ENCODE data around the gene FAM168A.
A peak's percentile ranks its signal among the peaks of the same experiment; 100 is the strongest.

DNA sequence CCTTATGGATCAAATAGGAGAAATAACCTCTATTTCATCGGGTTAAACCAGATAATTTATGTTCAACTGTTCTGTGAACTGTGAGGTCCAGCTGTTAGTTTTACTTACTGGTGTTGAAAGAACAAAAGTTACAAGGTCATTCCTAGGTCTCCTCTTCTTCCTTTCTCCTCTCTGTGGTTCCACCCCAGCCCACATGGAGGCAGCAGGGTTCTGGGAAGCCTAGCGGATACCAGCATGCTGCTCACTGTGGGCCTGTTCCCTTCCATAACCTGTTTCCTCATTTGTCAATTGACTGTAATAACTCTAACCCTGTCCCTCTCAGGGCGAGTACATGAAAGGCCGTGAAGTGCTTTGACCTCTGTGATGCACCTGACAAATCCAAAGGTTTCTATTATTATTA, 193.9 kb downstream of the FAM168A start:
- TF ChIP-seq, protein P1, sequence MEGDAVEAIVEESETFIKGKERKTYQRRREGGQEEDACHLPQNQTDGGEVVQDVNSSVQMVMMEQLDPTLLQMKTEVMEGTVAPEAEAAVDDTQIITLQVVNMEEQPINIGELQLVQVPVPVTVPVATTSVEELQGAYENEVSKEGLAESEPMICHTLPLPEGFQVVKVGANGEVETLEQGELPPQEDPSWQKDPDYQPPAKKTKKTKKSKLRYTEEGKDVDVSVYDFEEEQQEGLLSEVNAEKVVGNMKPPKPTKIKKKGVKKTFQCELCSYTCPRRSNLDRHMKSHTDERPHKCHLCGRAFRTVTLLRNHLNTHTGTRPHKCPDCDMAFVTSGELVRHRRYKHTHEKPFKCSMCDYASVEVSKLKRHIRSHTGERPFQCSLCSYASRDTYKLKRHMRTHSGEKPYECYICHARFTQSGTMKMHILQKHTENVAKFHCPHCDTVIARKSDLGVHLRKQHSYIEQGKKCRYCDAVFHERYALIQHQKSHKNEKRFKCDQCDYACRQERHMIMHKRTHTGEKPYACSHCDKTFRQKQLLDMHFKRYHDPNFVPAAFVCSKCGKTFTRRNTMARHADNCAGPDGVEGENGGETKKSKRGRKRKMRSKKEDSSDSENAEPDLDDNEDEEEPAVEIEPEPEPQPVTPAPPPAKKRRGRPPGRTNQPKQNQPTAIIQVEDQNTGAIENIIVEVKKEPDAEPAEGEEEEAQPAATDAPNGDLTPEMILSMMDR (IDR thresholded peaks at IDR 0.05; ENCODE audit: insufficient read depth, low read length) = peak; percentile 43
- TF ChIP-seq, protein P2, sequence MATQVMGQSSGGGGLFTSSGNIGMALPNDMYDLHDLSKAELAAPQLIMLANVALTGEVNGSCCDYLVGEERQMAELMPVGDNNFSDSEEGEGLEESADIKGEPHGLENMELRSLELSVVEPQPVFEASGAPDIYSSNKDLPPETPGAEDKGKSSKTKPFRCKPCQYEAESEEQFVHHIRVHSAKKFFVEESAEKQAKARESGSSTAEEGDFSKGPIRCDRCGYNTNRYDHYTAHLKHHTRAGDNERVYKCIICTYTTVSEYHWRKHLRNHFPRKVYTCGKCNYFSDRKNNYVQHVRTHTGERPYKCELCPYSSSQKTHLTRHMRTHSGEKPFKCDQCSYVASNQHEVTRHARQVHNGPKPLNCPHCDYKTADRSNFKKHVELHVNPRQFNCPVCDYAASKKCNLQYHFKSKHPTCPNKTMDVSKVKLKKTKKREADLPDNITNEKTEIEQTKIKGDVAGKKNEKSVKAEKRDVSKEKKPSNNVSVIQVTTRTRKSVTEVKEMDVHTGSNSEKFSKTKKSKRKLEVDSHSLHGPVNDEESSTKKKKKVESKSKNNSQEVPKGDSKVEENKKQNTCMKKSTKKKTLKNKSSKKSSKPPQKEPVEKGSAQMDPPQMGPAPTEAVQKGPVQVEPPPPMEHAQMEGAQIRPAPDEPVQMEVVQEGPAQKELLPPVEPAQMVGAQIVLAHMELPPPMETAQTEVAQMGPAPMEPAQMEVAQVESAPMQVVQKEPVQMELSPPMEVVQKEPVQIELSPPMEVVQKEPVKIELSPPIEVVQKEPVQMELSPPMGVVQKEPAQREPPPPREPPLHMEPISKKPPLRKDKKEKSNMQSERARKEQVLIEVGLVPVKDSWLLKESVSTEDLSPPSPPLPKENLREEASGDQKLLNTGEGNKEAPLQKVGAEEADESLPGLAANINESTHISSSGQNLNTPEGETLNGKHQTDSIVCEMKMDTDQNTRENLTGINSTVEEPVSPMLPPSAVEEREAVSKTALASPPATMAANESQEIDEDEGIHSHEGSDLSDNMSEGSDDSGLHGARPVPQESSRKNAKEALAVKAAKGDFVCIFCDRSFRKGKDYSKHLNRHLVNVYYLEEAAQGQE (IDR thresholded peaks at IDR 0.05; ENCODE audit: insufficient replicate concordance, low read depth) = no peak

Data from HL-60 (cell line).